Measurements from ENCODE around the gene DIP2A.

DNA sequence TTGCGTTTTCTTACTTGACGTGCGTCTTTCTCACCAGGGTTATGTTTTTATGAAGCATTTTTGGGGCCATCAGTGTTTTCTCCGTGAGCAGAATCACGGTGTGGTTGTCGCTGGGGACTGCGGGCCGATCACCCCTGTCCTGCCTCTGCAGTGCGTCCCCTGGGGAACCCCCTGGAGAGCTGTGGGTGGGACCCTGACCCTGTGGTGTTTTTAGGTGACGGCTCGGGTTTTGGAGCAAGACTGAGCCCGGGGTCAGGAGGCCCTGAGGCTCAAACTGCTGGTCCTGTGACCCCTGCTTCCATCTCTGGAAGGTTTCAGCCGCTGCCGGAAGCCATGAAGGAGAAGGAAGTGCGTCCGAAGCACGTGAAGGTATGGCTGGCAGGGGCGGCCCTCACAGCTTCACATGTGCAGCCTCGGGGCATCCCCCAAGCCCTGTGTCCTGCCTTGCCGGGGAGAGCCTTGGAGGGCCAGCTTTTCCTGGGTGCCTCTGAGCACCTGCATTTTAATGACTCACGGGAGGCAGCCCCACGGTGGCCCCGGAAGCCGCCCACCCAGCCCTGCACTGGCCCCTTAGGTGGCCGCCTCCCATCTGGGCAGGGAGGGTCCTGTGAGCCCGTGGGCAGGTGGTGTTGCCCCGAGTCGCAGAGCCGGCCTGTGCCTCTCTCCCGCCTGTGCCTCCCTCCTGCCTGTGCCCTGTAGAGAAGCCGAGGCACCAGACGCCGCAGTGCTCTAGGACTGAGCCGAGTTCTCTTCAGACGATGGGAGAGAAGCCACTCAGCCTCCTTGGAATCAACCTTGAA, 36.7 kb upstream of the DIP2A start:
- TF ChIP-seq CTCF (IDR thresholded peaks at IDR 0.05) (no peak), POLR2AphosphoS5 (IDR thresholded peaks at IDR 0.05; ENCODE audit: low read depth, low read length) (no peak), TCF7L2 (IDR thresholded peaks at IDR 0.05; ENCODE audit: low read depth, low read length) (no peak), SIN3A (IDR thresholded peaks at IDR 0.05; ENCODE audit: borderline replicate concordance, insufficient read depth, low read depth, low read length) (no peak)
